Suprapubic skin (tissue), 4 donors: Measurements from ENCODE around the gene NHLH1. TPM values are rescaled to one million over a fixed set of nuclear protein-coding genes. Genes with fewer than 3 reads are reported as not detected.

ENCODE experiments used
- DNase-seq, 2 donors: peaks; one replicate each; pipeline ENCODE4 v3.0.0-alpha.2; 2019; ENCODE audit warnings: low spot score in 2 of 2
- H3K27ac ChIP-seq: fragments of 200-600 bp; sonication (generic); one replicate; pipeline ENCODE4 v1.5.1; 2019
- H3K27me3 ChIP-seq: fragments of 200-600 bp; sonication (generic); one replicate; pipeline ENCODE4 v1.5.1; 2019
- H3K36me3 ChIP-seq: fragments of 200-600 bp; sonication (generic); one replicate; pipeline ENCODE4 v1.5.1; 2019
- H3K4me1 ChIP-seq: fragments of 200-600 bp; sonication (generic); one replicate; pipeline ENCODE4 v1.5.1; 2019
- H3K4me3 ChIP-seq: fragments of 200-600 bp; sonication (generic); one replicate; pipeline ENCODE4 v1.5.1; 2019; ENCODE audit warnings: mild to moderate bottlenecking
- H3K9me3 ChIP-seq: fragments of 200-600 bp; sonication (generic); one replicate; pipeline ENCODE4 v1.5.1; 2019
- EP300 ChIP-seq: sonication (generic); formaldehyde crosslinking; IDR thresholded peaks from one replicate; pipeline ENCODE4 v1.6.1; 2017; ENCODE audit warnings: antibody characterized with exemption
- POLR2A ChIP-seq, 2 donors: fragments of 450-650 bp; IDR thresholded peaks; one replicate each; pipeline ENCODE4 v1.6.1; 2017; ENCODE audit warnings: antibody characterized with exemption in 2 of 2, mild to moderate bottlenecking in 2 of 2, moderate library complexity in 2 of 2
- POLR2AphosphoS5 ChIP-seq, 3 donors: sonication (generic); formaldehyde crosslinking; IDR thresholded peaks; one replicate each; pipeline ENCODE4 v1.6.1; 2017; ENCODE audit warnings: antibody characterized with exemption in 3 of 3
- WGBS: methylation state at CpG from one replicate; pipeline ENCODE4 v1.1.5; 2018; 5-methylcytosine and 5-hydroxymethylcytosine counted together
- total RNA-seq, 4 donors: library from RNA; depleted of rRNA; stranded (reverse); fragments of >200 nt; gene quantifications; one replicate each; pipeline ENCODE4 v1.1.0, GENCODE V29; 2016
- TF ChIP-seq, protein P1 (sequence below), 2 donors: fragments of 200-600 bp in 1 of 2; fragments of 450-650 bp in 1 of 2; sonication (generic) in 1 of 2; IDR thresholded peaks; one replicate each; pipeline ENCODE4 v1.5.1; 2016 to 2019; ENCODE audit warnings: antibody characterized with exemption in 2 of 2, mild to moderate bottlenecking in 1 of 2, moderate library complexity in 1 of 2

The NHLH1 gene
- under 1 TPM in 1 of 4 donors, not detected in 3; 0.39 TPM for total RNA-seq

DNA sequence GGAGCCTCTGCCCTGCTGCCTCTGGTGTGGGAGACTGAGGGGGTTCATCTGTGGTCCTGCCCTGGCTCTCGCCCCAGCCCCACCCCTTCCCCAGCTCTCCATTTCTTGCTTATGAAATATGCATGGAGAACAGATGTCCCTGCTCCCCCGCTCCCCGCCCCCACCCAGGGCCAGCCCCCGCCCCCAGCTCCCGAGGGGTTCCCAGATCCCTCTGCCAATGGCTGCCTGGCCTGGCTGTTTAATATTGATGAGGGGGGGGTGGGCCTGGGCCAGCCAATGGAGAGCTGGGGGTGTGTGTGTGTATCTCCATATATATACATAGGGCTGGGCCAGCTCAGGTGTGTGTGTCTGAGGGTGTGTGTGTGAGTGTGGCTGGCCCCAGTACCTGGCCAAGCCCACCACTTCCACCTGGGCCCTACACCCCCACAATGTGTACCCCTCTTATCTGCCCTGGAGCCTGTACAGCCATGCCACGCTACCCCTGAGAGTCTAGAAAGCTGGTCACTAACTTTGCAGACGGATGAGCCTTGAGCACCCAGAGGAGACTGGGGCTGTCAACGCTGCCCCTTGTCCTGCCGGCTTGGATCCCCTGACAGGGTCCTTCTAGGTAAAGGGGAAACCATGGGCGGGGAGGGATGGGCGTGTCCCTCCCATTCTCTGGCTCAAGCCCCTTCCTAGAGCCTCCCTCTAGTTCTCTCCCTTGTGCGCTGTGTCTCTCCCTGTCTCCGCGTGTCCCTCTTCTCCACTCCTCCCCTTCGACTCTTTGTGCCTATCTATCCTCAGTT is at the start of gene NHLH1:
Gene NHLH1, plus strand, starts transcription at position 341 of the 785 bp plus-strand sequence. CDS start 3,661 bp downstream, outside the sequence.
- H3K27ac ChIP-seq = no peak within 1 kb of the TSS
- H3K27me3 ChIP-seq = no peaks in the 10 kb centered on the region
- no peaks in the 10 kb centered on the region for H3K36me3 ChIP-seq
- no peaks in the 10 kb centered on the region for H3K9me3 ChIP-seq
- WGBS = 69% methylated on average over 15 of the region's 15 CpGs
- H3K4me1 ChIP-seq = no peaks in the 10 kb centered on the region
- TF ChIP-seq POLR2AphosphoS5 (IDR thresholded peaks at IDR 0.05) (no peak), EP300 (no peak), POLR2A (IDR thresholded peaks at IDR 0.05) (no peak)
- TF ChIP-seq, protein P1, sequence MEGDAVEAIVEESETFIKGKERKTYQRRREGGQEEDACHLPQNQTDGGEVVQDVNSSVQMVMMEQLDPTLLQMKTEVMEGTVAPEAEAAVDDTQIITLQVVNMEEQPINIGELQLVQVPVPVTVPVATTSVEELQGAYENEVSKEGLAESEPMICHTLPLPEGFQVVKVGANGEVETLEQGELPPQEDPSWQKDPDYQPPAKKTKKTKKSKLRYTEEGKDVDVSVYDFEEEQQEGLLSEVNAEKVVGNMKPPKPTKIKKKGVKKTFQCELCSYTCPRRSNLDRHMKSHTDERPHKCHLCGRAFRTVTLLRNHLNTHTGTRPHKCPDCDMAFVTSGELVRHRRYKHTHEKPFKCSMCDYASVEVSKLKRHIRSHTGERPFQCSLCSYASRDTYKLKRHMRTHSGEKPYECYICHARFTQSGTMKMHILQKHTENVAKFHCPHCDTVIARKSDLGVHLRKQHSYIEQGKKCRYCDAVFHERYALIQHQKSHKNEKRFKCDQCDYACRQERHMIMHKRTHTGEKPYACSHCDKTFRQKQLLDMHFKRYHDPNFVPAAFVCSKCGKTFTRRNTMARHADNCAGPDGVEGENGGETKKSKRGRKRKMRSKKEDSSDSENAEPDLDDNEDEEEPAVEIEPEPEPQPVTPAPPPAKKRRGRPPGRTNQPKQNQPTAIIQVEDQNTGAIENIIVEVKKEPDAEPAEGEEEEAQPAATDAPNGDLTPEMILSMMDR (IDR thresholded peaks at IDR 0.05) = no peak
- no peak for DNase-seq
- H3K4me3 ChIP-seq = no peak within 1 kb of the TSS

GRCh38 chr1:160322831-160323230 is 44.0 kb upstream of the NHLH1 start:
- 97% methylated on average over 6 of the region's 6 CpGs for WGBS
- TF ChIP-seq, protein P1 (IDR thresholded peaks at IDR 0.05) = no peak
- no peak for TF ChIP-seq POLR2A (IDR thresholded peaks at IDR 0.05)
- no peak for TF ChIP-seq EP300
- no peak for TF ChIP-seq POLR2AphosphoS5 (IDR thresholded peaks at IDR 0.05)

DNA sequence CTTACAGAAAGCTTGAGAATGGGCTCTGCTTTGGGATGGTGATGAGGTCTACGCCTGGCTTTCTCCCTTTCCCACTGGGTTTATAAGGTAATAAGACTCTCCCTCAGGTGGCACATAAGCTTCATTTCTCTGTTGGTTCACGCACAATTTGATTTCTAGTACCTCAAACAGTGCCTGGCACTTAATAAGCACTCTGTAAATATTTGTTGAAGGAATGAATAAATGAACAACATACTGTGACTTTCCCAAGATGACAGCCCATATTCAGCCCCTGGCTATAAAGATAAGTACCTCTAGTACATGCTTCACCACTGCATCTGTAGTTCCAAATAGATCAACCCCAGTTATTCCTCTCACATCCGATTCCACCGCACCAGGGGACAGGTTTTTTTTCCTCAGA is 41.6 kb upstream of the NHLH1 start:
- H3K27me3 ChIP-seq = no peaks in the 10 kb centered on the region
- DNase-seq = no peak
- H3K27ac ChIP-seq = no peak overlapping the region
- 96% methylated on average over 4 of the region's 4 CpGs for WGBS
- no peaks in the 10 kb centered on the region for H3K4me1 ChIP-seq
- no peak overlapping the region for H3K4me3 ChIP-seq
- TF ChIP-seq POLR2A (IDR thresholded peaks at IDR 0.05) = no peak
- TF ChIP-seq, protein P1 (IDR thresholded peaks at IDR 0.05) = no peak
- no peak for TF ChIP-seq EP300
- no peak for TF ChIP-seq POLR2AphosphoS5 (IDR thresholded peaks at IDR 0.05)
- no peaks in the 10 kb centered on the region for H3K9me3 ChIP-seq
- H3K36me3 ChIP-seq = peaks cover 91% of the 10 kb centered on the region

More at GRCh38 chr1:160322831-160323230, 44.0 kb upstream of the NHLH1 start:
- Histone ChIP-seq H3K27ac (no peak overlapping the region), H3K4me3 (no peak overlapping the region), H3K27me3 (no peaks in the 10 kb centered on the region), H3K9me3 (no peaks in the 10 kb centered on the region), H3K4me1 (no peaks in the 10 kb centered on the region), H3K36me3 (peaks cover 76% of the 10 kb centered on the region)
- DNase-seq = no peak

DNA sequence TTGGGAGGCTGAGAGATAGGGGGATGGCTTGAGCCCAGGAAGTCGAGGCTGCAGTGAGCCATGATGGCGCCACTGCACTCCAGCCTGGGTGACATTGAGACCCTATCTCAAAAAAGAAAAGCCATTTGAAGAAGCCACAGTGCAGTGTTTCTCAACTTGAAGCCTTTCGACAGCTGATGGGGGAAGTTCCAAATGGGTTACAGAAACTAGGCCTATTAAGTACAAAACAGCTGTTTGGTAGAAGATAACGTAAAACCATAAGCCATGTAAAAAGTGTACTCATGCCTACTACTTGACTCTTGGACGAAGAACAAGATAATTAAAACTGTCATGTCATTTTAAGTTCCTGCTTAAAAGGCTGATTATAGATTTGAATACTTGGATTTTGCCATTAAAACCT is 40.5 kb upstream of the NHLH1 start:
- H3K27ac ChIP-seq = no peak overlapping the region
- H3K27me3 ChIP-seq = no peaks in the 10 kb centered on the region
- H3K4me3 ChIP-seq = no peak overlapping the region
- WGBS = 91% methylated on average over 5 of the region's 5 CpGs
- no peaks in the 10 kb centered on the region for H3K4me1 ChIP-seq
- no peak for TF ChIP-seq POLR2A (IDR thresholded peaks at IDR 0.05)
- TF ChIP-seq, protein P1 (IDR thresholded peaks at IDR 0.05) = no peak
- no peak for TF ChIP-seq POLR2AphosphoS5 (IDR thresholded peaks at IDR 0.05)
- TF ChIP-seq EP300 = no peak
- no peak for DNase-seq
- H3K36me3 ChIP-seq = peaks cover 98% of the 10 kb centered on the region
- H3K9me3 ChIP-seq = no peaks in the 10 kb centered on the region

DNA sequence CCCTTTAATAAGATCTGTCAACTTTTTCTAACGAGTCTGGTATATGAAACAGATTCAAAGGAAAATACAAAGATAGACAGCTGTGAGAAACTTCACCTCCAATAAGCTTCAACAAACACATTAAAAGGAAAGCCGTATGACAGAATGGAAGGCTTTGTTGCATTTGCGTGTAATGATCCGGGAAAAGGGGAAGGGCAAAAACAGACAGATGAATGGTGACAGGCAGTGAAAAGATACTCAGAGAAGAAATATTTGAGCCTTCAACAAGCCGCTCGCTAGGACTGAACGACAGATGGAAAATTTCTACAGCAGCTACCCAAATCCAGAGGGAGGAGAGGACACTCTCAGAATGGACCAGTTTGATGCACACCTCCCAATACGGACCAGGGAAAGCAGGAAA is 38.7 kb upstream of the NHLH1 start:
- no peak overlapping the region for H3K27ac ChIP-seq
- no peaks in the 10 kb centered on the region for H3K27me3 ChIP-seq
- H3K4me3 ChIP-seq = no peak overlapping the region
- no peaks in the 10 kb centered on the region for H3K9me3 ChIP-seq
- H3K36me3 ChIP-seq = peaks cover 98% of the 10 kb centered on the region
- TF ChIP-seq EP300 (no peak), POLR2AphosphoS5 (IDR thresholded peaks at IDR 0.05) (no peak), POLR2A (IDR thresholded peaks at IDR 0.05) (no peak)
- TF ChIP-seq, protein P1 (IDR thresholded peaks at IDR 0.05) = no peak
- DNase-seq = no peak
- 72% methylated on average over 8 of the region's 8 CpGs for WGBS
- H3K4me1 ChIP-seq = no peaks in the 10 kb centered on the region
